ENCODE measurements around the gene PPCDC. TPM values are rescaled to one million over a fixed set of nuclear protein-coding genes. Genes with fewer than 3 reads are reported as not detected.

Gene PPCDC
- total RNA-seq, 4 donors from 2014 or later: 7.4 to 25.7 (median 13.1) TPM

DNA sequence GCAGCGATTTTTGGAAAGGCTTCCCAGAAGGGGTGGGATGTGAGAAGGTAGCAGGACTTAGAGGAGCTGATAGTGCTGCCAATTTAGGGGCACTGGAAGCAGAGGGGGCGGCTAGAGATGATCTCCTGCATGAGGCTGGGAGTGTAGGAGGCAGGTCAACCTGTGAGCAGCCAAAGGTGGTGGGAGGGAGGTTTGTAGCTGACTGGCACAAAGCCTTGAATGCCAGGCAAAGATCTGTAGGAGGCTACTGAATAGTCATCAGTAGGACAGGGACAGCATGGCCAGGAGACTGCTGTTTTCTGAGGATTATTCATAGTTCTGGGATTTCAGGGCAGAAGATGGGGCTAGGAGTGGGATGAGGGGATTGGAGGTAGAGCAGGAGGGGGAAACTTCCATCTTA is 25.8 kb upstream of the PPCDC start:
- TF ChIP-seq POLR2AphosphoS5 (IDR thresholded peaks at IDR 0.05) (no peak), EP300 (IDR thresholded peaks at IDR 0.05) (no peak), POLR2A (IDR thresholded peaks at IDR 0.05) (no peak)
- TF ChIP-seq, protein P1, sequence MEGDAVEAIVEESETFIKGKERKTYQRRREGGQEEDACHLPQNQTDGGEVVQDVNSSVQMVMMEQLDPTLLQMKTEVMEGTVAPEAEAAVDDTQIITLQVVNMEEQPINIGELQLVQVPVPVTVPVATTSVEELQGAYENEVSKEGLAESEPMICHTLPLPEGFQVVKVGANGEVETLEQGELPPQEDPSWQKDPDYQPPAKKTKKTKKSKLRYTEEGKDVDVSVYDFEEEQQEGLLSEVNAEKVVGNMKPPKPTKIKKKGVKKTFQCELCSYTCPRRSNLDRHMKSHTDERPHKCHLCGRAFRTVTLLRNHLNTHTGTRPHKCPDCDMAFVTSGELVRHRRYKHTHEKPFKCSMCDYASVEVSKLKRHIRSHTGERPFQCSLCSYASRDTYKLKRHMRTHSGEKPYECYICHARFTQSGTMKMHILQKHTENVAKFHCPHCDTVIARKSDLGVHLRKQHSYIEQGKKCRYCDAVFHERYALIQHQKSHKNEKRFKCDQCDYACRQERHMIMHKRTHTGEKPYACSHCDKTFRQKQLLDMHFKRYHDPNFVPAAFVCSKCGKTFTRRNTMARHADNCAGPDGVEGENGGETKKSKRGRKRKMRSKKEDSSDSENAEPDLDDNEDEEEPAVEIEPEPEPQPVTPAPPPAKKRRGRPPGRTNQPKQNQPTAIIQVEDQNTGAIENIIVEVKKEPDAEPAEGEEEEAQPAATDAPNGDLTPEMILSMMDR (IDR thresholded peaks at IDR 0.05): no peak
- no peak for DNase-seq (ENCODE audit: low spot score in 2 of 2)
- H3K27ac ChIP-seq: no peak overlapping the region
- H3K4me3 ChIP-seq: no peak overlapping the region
- no peaks in the 10 kb centered on the region for H3K9me3 ChIP-seq
- 95% methylated on average over 2 of the region's 2 CpGs for WGBS
- no peaks in the 10 kb centered on the region for H3K36me3 ChIP-seq
- peaks cover 15% of the 10 kb centered on the region for H3K27me3 ChIP-seq
- H3K4me1 ChIP-seq: peaks cover 15% of the 10 kb centered on the region

DNA sequence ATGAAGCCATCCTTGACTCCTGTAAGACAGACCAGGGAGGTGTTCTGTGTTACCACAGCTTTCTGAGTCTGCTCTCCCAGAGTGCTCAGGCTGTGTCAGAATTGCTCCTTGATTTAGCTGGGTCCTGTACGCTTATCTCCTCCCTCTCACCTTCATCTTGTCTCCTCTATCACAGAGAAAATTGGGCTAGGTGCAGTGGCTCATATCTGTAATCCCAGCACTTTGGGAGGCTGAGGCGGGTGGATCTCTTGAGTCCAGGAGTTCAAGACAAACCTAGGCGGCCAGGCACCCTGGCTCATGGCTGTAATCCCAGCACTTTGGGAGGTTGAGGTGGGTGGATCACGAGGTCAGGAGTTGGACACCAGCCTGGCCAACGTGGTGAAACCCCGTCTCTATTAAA is 22.1 kb upstream of the PPCDC start:
- Histone ChIP-seq H3K4me3 (no peak overlapping the region), H3K27ac (no peak overlapping the region), H3K9me3 (no peaks in the 10 kb centered on the region), H3K27me3 (peaks cover 8% of the 10 kb centered on the region), H3K36me3 (no peaks in the 10 kb centered on the region), H3K4me1 (peaks cover 2% of the 10 kb centered on the region)
- WGBS: 68% methylated on average over 6 of the region's 6 CpGs
- TF ChIP-seq POLR2AphosphoS5 (IDR thresholded peaks at IDR 0.05): no peak
- no peak for DNase-seq (ENCODE audit: low spot score in 2 of 2)

DNA sequence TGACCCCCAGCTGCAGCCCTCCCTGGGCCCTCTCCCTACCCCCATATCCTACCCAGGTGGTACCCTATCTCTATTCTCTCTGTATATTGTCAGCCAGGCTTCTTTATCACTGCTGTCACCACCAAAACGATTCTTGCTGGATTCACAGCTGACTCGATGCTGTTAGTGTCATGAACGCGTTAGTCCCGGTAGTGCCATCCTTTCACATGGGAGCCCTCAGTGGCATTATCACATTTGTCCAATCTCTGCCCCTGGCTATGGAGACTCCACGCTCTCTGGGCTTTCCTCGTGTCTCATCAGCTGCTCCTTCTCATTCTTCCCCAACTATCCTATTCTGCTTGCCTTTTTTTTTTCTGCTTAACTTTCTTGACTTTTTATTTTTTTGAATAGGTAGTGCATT is 21.0 kb upstream of the PPCDC start:
- 65% methylated on average over 7 of the region's 7 CpGs for WGBS
- H3K4me3 ChIP-seq: no peak overlapping the region

DNA sequence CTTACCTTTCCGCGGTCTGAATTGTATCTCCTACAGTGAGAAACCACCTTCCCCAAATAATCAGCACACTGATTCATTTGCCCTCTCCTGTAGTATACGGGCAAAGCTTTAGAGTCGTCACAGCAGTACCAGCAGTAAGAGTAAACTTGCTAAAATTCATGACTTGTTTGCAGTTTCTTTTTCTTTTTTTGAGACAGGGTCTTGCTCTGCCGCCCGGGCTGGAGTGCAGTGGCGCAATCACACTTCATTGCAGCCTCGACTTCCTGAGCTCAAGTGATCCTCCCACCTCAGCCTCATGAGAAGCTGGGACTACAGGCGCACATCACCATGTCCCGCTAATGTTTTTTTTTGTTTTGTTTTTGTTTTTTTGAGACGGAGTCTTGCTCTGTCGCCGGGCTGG is 16.2 kb upstream of the PPCDC start:
- no peaks in the 10 kb centered on the region for H3K4me1 ChIP-seq

More for the DNA sequence above, 21.0 kb upstream of the PPCDC start:
- Histone ChIP-seq H3K9me3 (no peaks in the 10 kb centered on the region), H3K27me3 (no peaks in the 10 kb centered on the region), H3K36me3 (no peaks in the 10 kb centered on the region), H3K4me1 (no peaks in the 10 kb centered on the region), H3K27ac (no peak overlapping the region)
- DNase-seq (ENCODE audit: low spot score in 2 of 2): no peak
- TF ChIP-seq POLR2A (IDR thresholded peaks at IDR 0.05) (no peak), POLR2AphosphoS5 (IDR thresholded peaks at IDR 0.05) (no peak), EP300 (IDR thresholded peaks at IDR 0.05) (no peak)
- TF ChIP-seq, protein P1 (IDR thresholded peaks at IDR 0.05): no peak

DNA sequence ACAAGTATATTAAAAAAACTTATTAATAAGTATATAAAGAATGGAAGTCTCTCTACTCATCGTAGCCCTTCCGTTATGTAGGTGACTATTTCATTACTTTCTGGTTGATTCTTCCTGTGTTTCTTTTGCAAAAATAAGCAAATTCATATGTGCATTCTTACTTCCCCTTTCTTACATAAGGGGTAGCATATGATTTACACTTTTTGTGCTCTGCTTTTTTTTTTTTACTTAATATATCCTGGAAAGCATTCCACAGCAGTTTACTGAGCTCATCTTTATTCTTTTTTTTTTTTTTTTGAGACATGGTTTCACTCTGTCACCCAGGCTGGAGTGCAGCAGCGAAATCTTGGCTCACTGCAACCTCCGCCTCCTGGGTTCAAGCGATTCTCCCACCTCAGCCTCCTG is 15.2 kb upstream of the PPCDC start:
- WGBS: 71% methylated on average over 5 of the region's 5 CpGs
- Histone ChIP-seq H3K27ac (no peak overlapping the region), H3K36me3 (no peaks in the 10 kb centered on the region), H3K9me3 (no peaks in the 10 kb centered on the region), H3K4me1 (no peaks in the 10 kb centered on the region), H3K27me3 (no peaks in the 10 kb centered on the region), H3K4me3 (no peak overlapping the region)
- no peak for DNase-seq (ENCODE audit: low spot score in 2 of 2)
- TF ChIP-seq EP300 (IDR thresholded peaks at IDR 0.05) (no peak), POLR2A (IDR thresholded peaks at IDR 0.05) (no peak)
- TF ChIP-seq, protein P1 (IDR thresholded peaks at IDR 0.05): no peak

More for the DNA sequence above, 16.2 kb upstream of the PPCDC start:
- no peak overlapping the region for H3K27ac ChIP-seq
- H3K36me3 ChIP-seq: no peaks in the 10 kb centered on the region
- H3K27me3 ChIP-seq: no peaks in the 10 kb centered on the region
- H3K4me3 ChIP-seq: no peak overlapping the region
- 88% methylated on average over 13 of the region's 13 CpGs for WGBS
- no peaks in the 10 kb centered on the region for H3K9me3 ChIP-seq
- no peak for TF ChIP-seq EP300 (IDR thresholded peaks at IDR 0.05)
- TF ChIP-seq, protein P1 (IDR thresholded peaks at IDR 0.05): no peak
- no peak for TF ChIP-seq POLR2A (IDR thresholded peaks at IDR 0.05)
- TF ChIP-seq POLR2AphosphoS5 (IDR thresholded peaks at IDR 0.05): no peak
- DNase-seq (ENCODE audit: low spot score in 2 of 2): no peak
